ENCODE data around the gene PLEKHN1. TPM values are rescaled to one million over a fixed set of nuclear protein-coding genes. Genes with fewer than 3 reads are reported as not detected.

PLEKHN1 gene
- total RNA-seq, 1 experiment from 2014 or later: 9.1 TPM

- H3K9me2 ChIP-seq (ENCODE audit: insufficient read depth): no peaks in the 10 kb centered on the region
- H3K27ac ChIP-seq: no peak overlapping the region
- no peaks in the 10 kb centered on the region for H4K20me1 ChIP-seq (ENCODE audit: insufficient read depth)
- H3K36me3 ChIP-seq (ENCODE audit: low read depth): no peaks in the 10 kb centered on the region
- no peaks in the 10 kb centered on the region for H3K79me2 ChIP-seq (ENCODE audit: low read depth)
- no peak overlapping the region for H2AFZ ChIP-seq
- H3K27me3 ChIP-seq (ENCODE audit: insufficient read depth, low read depth): no peaks in the 10 kb centered on the region
- no peak overlapping the region for H3K4me2 ChIP-seq
- no peak overlapping the region for H3K4me3 ChIP-seq
- ChIA-PET POLR2A (ENCODE audit: unreplicated experiment) (no interaction called here), CTCF (no interaction called here)
- BruUV-seq (replicated peaks): no TSS peak
- intact Hi-C loops (cut with micrococcal nuclease; ENCODE audit: unreplicated experiment): no loop called here
- peaks cover 39% of the 10 kb centered on the region for H3F3A ChIP-seq (ENCODE audit: insufficient read depth, low read depth)
- peaks cover 13% of the 10 kb centered on the region for H3K4me1 ChIP-seq (replicated peaks; ENCODE audit: insufficient read depth)
- TF ChIP-seq CTCF (conservative IDR thresholded peaks at IDR 0.05) (no peak), EZH2 (IDR thresholded peaks at IDR 0.05; ENCODE audit: low read depth) (no peak)
- no peaks in the 10 kb centered on the region for H3K9me3 ChIP-seq (ENCODE audit: insufficient read depth, low read depth)
- DNase-seq: no peak
These were observed 12.8 kb downstream of the PLEKHN1 start for GRCh38 chr1:978835-979743.

- H3K9me3 ChIP-seq (ENCODE audit: insufficient read depth, low read depth): no peaks in the 10 kb centered on the region
- no peaks in the 10 kb centered on the region for H3K36me3 ChIP-seq (ENCODE audit: low read depth)
- H3K4me3 ChIP-seq: no peak overlapping the region
- H3K27me3 ChIP-seq (ENCODE audit: insufficient read depth, low read depth): no peaks in the 10 kb centered on the region
- no peak for DNase-seq
- no peaks in the 10 kb centered on the region for H4K20me1 ChIP-seq (ENCODE audit: insufficient read depth)
- H3K27ac ChIP-seq: no peak overlapping the region
- H3K79me2 ChIP-seq (ENCODE audit: low read depth): no peaks in the 10 kb centered on the region
- intact Hi-C loops (cut with micrococcal nuclease; ENCODE audit: unreplicated experiment): loop anchor here (5.0 to 10.0 kb wide), 2 partner anchors 255 to 313 kb away; partner anchors contain the start of genes B3GALT6 and SDF4
- BruUV-seq (replicated peaks): no TSS peak
- ChIA-PET CTCF (no interaction called here), POLR2A (ENCODE audit: unreplicated experiment) (no interaction called here)
- H3K4me1 ChIP-seq (replicated peaks; ENCODE audit: insufficient read depth): peaks cover 12% of the 10 kb centered on the region
- H3F3A ChIP-seq (ENCODE audit: insufficient read depth, low read depth): peaks cover 38% of the 10 kb centered on the region
- TF ChIP-seq CTCF (conservative IDR thresholded peaks at IDR 0.05): no peak
- H3K9me2 ChIP-seq (ENCODE audit: insufficient read depth): no peaks in the 10 kb centered on the region
- H3K4me2 ChIP-seq: no peak overlapping the region
- H2AFZ ChIP-seq: no peak overlapping the region
These were observed 13.4 kb downstream of the PLEKHN1 start for GRCh38 chr1:979744-980072.

GRCh38 chr1:980137-980571 is 13.9 kb downstream of the PLEKHN1 start:
- Histone ChIP-seq H2AFZ (no peak overlapping the region), H3K79me2 (ENCODE audit: low read depth) (no peaks in the 10 kb centered on the region), H3K27ac (no peak overlapping the region), H4K20me1 (ENCODE audit: insufficient read depth) (no peaks in the 10 kb centered on the region), H3K4me1 (replicated peaks; ENCODE audit: insufficient read depth) (peaks cover 7% of the 10 kb centered on the region), H3K27me3 (ENCODE audit: insufficient read depth, low read depth) (no peaks in the 10 kb centered on the region), H3K36me3 (ENCODE audit: low read depth) (no peaks in the 10 kb centered on the region), H3K4me3 (no peak overlapping the region), H3K4me2 (no peak overlapping the region), H3F3A (ENCODE audit: insufficient read depth, low read depth) (peaks cover 33% of the 10 kb centered on the region), H3K9me3 (ENCODE audit: insufficient read depth, low read depth) (no peaks in the 10 kb centered on the region), H3K9me2 (ENCODE audit: insufficient read depth) (no peaks in the 10 kb centered on the region)
- CTCF ChIA-PET: no interaction called here
- intact Hi-C loops (cut with micrococcal nuclease; ENCODE audit: unreplicated experiment): loop anchor here (5.0 to 10.0 kb wide), 2 partner anchors 255 to 312 kb away; partner anchors contain the start of genes B3GALT6 and SDF4
- BruUV-seq (replicated peaks): no TSS peak
- DNase-seq: no peak
- POLR2A ChIA-PET (ENCODE audit: unreplicated experiment): no interaction called here
- TF ChIP-seq CTCF (conservative IDR thresholded peaks at IDR 0.05): no peak
- no peak for TF ChIP-seq EZH2 (IDR thresholded peaks at IDR 0.05; ENCODE audit: low read depth)
